22Rv1 (cell line): ENCODE data around the gene NRP1.
"Not testable (repeated sequence)": the region's sequence is repeated elsewhere in the genome, so short reads cannot be mapped to it uniquely, and the experiment has no call there.

ENCODE experiments used
- H3K27ac ChIP-seq: fragments of 450-650 bp; 2 replicates; pipeline ENCODE4 v1.5.1; 2017
- CTCF ChIP-seq: fragments of 450-650 bp; IDR thresholded peaks from 2 replicates; pipeline ENCODE4 v1.5.1; 2017; ENCODE audit warnings: mild to moderate bottlenecking
- ZFX ChIP-seq: fragments of 450-650 bp; IDR thresholded peaks from 2 replicates; pipeline ENCODE4 v1.6.1; 2017; ENCODE audit warnings: antibody characterized with exemption, borderline replicate concordance

NRP1 gene

GRCh38 chr10:33229252-33229948, 105.1 kb downstream of the NRP1 start:
- H3K27ac ChIP-seq: no peak overlapping the region
- TF ChIP-seq CTCF (no peak), ZFX (no peak)

GRCh38 chr10:33228426-33228825, 106.0 kb downstream of the NRP1 start:
- no peak for TF ChIP-seq CTCF
- no peak for TF ChIP-seq ZFX
- no peak overlapping the region for H3K27ac ChIP-seq

- H3K27ac ChIP-seq: no peak overlapping the region
- no peak for TF ChIP-seq ZFX
- no peak for TF ChIP-seq CTCF
Measured at GRCh38 chr10:33227489-33227888, 107.0 kb downstream of the NRP1 start.

- no peak overlapping the region for H3K27ac ChIP-seq
- TF ChIP-seq ZFX: no peak
- no peak for TF ChIP-seq CTCF
Measured at GRCh38 chr10:33224251-33224965, 110.1 kb downstream of the NRP1 start.

- H3K27ac ChIP-seq: no peak overlapping the region
- TF ChIP-seq ZFX (no peak), CTCF (no peak)
Measured at GRCh38 chr10:33223326-33224000, 111.0 kb downstream of the NRP1 start.

- not testable (repeated sequence) for H3K27ac ChIP-seq
Measured at GRCh38 chr10:33222304-33222703, 112.2 kb downstream of the NRP1 start.

GRCh38 chr10:33217854-33218253, 116.6 kb downstream of the NRP1 start:
- no peak for TF ChIP-seq ZFX
- TF ChIP-seq CTCF: no peak
- no peak overlapping the region for H3K27ac ChIP-seq
